RKO (cell line): ENCODE results near the gene F2R.
A peak's percentile ranks its signal among the peaks of the same experiment; 100 is the strongest.
"Not testable (repeated sequence)": the region's sequence is repeated elsewhere in the genome, so short reads cannot be mapped to it uniquely, and the experiment has no call there.

ENCODE experiments used
- DNase-seq: peaks from one replicate; pipeline ENCODE4 v3.0.0-alpha.2; 2016; ENCODE audit warnings: low spot score

Gene F2R

DNA sequence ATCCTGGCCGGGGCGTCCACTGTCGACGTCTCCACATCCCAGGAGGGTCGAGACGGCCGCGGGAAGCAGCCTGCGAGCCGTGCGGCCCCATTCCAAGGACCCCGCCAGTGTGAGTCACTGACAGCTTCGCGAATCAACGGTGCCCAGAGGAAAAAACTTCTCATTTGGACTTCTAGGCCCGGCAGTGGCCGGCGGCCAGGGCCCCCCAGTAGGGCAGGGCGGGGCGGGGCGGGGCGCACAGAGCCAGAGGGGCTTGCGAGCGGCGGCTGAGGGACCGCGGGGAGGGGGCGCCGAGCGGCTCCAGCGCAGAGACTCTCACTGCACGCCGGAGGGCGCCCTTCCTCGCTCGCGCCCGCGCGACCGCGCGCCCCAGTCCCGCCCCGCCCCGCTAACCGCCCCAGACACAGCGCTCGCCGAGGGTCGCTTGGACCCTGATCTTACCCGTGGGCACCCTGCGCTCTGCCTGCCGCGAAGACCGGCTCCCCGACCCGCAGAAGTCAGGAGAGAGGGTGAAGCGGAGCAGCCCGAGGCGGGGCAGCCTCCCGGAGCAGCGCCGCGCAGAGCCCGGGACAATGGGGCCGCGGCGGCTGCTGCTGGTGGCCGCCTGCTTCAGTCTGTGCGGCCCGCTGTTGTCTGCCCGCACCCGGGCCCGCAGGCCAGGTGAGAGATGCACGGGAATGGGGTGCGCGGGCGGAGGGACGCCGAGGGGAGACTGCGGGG, at the start of gene F2R:
Gene F2R (plus strand): TSS at position 391 of the 720 bp plus-strand sequence. CDS start 182 bp downstream, at position 573.
- DNase-seq = peak; percentile 26

DNA sequence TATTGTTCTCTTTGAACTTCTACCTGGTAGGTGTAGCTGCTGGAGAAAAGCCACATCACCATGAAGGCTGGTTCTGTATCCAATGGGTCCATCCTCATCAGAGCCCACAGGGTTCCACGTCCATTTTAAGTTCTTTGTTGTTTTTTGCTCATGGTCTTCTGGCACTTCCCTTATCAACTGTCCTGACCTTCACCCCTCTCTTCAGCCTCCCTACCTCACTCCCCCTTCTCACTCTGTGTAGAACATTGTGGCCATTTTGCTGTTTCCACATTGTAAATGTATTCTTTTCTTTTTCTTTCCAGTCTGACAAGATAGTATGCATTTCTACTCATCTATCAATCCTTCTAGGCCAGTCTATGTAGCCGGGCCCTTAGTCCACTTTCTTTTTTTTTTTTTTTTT, 48.4 kb upstream of the F2R start:
- DNase-seq = no peak

DNA sequence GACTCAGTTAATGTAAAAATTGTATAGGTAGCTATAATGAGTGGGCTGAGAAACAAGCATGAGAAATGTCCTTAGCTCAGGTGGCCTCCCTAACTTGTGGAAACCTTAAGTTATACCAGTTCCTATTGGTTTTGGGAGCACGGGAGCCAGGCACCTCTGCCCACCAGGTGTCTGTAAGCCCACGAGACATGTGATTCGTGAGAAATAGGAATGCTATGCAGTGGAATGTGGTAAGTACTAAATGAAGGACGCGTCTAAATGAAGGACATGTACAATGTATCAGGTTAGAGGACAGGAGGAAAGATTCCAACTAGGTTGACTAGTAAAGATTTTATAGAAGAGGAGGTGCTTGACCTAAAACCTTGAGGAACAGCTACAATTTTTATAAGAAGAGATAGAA, 46.7 kb upstream of the F2R start:
- DNase-seq = no peak

DNA sequence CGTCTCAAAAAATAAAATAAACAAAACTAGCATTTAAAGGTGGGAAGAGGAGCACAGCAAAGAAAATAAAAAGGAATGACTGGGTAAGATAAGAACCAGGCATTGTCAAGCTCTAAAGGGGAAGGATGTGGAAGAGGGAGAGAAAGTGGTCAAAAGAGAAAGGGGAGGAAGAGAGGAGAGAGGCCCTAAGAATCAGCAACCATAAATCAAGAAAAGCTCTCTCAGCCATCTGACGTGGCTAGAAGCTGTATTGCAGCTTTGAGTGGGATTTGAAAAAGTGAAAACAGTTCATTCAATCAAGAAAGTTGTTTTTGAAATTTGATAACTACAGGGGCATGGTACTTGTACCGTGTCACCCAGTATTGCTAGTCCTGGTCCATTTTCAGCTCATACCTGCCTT, 45.4 kb upstream of the F2R start:
- DNase-seq = no peak

DNA sequence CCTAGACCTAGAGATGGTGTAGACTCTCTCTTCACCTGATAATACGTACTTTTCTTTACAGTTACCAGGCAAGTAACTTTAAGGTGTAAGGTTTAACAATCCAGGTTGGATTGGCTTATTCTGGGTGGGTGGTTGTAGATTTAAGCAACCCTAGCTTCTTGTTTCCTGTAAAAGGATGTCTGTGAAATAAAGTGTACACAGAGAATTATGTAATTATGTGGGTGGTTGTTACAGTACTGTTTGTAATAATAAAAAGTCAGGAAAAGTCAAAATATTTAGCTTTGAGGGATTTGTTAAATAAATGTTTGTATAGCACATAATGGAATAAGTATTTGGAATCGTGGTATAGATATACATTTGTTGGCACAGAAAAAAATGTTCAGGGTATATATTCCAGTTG, 43.7 kb upstream of the F2R start:
- DNase-seq = no peak

DNA sequence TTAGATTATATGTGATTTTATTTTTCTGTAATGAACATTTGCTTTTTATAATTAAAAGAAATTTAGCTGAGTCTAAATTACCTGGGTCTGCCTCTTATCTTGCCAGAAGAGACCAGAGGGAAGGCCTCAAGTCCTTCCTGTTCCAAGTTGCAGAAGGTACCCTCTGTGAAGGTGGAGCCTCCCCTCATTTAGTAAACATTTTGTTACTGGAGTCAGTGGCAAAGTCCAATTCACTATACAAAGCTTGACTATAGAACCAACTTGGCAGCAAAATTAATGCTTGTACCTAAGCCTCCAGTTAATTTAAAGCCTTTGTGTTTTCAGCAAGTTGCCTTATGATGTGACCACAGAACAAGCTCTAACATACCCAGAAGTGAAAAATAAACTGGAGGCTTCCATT, 42.8 kb upstream of the F2R start:
- no peak for DNase-seq

DNA sequence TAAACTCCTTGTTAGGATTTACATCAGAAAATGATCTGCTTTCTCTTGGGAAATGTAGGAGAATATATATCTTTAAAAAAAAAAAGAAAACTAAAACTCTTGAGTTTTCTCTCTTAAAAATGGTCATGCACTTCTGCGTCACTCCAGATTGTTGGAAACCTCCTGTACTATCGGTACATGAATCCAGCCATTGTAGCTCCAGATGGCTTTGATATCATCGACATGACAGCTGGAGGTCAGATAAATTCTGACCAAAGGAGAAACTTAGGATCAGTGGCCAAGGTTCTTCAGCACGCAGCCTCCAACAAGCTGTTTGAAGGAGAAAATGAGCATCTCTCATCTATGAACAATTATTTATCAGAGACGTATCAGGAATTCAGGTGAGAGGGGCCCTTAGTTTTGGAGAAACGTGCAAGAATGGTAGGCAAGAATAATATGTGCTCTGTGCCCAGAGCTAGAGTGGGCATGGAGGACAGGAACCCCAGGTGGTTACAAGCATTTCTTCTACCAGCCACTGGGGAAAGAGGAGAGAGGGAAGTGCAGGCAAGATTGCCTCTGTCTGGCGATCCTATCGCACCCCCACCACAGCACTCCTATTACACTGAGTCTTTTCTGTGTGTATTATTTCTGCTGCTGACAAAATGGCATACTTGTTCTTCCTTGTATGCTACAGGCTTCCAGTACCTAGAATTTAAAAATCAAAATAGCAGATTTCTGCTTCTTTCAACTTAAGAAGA, 41.4 kb upstream of the F2R start:
- DNase-seq = no peak

DNA sequence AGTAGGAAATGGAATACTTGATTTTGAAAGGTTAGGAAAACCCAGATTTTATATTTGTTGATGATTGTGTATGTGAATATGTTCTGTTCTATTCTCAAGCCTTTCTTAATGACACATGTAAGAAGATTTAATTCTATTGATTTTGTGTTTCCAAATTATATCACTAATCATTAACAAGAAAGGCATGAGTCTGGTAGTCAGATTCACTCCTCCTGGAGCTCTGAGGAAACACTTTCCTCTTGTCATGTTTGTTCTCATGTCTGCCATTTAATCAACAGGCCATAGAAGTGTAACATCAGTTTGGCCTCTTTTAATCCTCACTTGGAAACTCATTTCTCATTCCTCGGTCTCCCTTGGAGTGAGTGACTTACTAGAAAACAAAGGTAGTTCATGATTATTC, 40.6 kb upstream of the F2R start:
- DNase-seq = no peak

DNA sequence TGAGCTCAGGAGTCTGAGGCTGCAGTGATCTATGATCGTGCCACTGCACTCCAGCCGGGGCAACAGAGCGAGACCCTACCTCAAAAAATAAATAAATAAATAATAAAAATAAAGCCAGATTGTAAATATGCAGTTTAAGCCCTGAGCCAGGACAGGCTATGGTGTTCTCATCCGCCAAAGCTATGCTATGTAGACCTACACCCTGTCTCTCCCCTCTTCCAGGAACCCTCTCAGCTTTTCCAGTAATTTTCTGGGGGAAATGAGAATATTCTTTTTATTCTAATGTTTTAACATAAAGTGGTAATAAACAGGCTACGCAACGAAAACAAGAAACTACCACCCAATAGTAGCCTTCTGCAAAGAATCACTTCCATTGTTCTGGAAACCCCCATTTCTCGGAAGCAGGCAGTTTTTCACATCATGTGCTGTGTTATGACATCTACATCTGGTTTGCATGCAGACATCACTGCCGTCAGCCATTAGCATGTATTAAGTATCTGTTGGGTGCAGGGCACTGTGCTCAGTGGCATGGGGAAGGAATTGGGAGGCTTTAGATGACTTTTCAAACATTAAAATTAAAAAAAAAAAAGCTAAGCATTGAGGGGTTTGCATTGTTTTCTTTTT, 38.0 kb upstream of the F2R start:
- no peak for DNase-seq

DNA sequence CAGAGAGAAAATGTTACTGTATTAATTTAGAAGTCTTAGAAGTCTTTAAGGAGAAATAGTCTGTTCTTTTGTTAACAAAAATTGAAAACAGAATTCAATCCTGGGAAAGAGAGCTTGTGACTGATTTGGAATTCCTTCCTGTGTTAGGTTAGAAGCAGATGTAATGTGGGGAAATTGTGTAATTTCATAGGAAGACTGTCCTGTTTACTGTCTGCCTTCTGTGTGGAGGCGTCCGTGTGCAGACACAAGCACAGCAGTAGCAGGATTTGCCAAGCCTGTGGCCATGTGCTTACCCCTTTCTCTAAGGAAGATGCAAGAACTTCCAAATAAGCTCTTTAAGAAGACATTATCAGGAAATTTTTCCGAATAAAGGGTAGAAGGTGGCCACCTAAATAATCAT, 36.7 kb upstream of the F2R start:
- DNase-seq = no peak

DNA sequence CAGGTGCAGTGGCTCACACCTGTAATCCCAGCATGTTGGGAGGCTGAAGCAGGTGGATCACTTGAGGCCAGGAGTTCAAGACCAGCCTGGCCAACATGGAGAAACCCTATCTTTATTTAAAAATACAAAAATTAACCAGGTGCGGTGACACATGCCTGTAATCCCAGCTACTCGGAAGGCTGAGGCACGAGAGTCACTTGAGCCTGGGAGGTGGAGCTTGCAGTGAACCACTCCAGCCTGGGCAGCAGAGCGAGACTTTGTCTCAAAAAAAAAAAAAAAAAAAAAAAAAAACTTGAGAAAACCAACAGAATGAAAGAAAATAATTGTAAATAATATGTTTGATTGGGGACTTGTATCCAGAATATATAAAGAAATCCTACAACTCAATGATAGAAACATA, 35.1 kb upstream of the F2R start:
- not testable (repeated sequence) for DNase-seq

DNA sequence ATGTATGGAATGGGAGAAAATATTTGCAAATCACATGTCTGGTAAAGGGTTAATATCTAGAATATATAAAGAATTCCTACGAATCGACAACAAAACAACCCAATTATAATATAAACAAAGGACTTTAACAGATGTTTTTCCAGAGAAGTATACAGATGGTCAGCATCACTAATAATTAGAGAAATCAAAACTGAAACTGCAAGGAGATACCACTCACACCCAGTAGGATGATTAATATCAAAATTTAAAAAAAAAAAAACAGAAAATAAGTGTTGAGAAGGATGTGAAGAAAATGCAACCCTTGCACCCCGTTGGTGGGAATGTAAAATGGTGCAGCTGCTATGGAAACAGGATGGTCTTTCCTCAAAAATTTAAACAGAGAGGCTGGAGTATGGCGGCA, 34.6 kb upstream of the F2R start:
- no peak for DNase-seq

DNA sequence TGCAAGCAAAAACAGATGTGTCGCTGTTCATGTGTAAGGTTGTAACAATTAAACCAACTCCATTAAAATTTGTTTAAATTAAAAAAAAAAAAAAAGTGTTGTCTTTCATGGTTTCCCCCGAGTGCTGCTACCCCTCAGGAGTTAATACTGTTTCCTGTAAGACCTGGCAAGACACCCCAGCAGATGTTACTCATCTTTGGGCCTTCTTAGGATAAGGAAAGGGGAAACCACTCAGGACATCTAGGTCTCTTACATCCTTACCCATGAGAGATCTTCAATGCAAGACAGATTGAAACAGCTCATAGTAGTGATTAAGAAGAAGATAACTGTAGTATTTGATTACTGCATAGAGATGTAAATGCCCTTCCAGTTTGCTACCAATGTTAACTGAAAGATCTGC, 33.5 kb upstream of the F2R start:
- DNase-seq = no peak

DNA sequence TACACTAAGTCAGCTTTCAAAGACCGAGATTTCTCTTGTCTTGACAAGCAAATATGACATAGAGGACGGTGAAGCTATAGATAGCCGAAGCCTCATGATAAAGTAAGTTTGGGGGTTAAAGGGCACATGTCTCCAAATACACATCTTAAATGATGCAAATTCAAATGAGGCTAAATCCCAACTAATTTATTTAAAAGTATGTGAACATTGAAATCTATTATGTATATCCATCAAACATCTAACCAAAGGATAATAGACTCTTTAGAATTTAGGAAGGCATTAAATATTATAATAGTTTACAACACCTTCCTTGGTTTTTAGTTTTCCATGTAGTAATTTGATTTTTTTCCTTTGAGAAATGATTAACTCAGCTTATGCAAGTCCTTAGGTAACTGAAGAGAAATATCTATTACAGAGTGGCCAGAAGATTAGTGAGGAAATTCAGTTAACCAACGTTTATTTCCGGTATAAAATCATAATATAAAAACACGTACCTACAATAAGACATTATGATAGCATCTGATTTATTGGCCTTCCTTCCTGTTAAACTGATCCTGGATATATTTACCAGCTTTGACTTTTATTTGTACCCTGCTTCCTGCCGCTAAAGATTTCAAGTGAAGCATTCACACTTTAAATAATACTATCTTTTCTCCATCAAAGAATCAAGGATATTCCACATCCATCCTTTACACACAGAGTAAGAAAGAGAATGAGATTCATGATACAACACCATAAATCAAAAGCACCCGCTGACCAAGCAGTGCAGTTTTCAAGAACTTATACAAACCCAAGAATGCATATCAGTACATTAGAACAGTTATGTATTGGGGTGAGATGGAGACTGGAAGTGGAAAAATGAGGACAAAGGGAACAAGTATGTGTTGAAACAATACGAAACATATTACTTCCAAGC, 31.9 kb upstream of the F2R start:
- DNase-seq = no peak

DNA sequence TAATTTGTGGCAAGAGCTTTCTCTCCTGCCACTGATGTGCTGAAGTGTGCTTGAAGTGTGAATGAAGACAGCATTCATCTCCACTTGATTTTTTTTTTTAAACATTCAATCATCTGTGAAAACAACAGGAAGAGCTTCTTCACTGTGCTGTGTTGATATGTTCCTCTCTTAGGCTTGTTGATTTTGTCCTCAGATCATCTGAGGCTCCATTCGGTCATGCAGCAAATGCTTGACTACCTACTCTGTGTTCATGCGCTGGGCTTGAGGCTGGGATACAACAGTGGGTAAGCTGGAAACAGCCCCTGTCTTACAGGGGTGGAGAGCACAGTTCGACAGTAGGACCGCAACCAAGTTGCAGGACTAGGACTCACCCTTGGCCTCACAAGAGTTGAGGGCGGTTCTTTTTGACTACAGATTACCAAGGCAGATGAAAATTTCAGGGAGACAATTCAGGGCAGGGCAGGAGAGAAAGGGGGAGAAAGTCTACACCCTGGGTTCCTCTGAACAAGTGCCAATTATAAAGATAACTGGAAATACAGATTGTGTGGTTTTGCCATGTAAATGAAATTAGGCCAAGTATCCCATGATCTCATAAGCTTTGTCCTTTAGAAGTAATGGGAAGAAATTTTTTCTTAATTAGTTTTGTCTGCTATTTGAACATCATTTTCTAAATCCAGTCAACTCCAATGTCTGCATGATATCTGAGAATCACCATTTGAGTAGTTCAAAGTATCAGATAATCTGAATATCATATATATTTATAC, 31.0 kb upstream of the F2R start:
- no peak for DNase-seq

DNA sequence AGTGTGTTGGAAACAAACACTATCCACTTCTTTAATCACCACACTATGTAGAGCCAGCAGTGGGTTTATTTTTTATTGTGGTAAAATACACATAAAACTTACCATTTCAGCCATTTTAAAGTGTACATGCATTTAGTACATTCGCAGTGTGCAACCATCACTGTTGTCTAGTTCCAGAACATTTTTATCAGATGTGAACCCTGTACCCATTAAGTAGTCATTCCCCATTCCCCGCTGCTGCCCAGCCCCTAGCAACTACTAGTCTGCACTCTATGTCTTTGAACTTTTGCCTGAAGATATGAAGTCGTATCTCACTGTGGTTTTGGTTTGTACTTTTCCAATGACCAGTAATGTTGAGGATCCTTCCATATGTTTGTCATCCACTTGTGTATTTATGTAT, 30.2 kb upstream of the F2R start:
- no peak for DNase-seq

DNA sequence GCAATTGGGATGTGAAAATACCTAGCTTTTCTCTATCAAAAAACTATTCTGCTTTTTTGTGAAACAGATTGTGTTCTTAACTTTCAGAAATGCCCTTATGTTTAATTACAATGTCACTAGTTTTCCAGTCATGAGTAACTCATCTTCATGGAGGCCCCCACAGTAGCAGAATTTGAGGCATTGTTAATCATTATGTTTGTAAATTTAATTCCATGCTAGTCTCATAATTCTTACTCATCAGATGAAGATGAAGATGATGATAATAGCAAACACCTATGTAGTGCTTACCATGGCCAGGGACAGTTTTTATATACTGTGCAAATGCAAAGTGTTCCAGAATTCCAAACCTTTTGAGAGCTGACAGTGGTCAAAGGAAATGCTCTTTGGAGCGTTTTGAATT, 27.7 kb upstream of the F2R start:
- no peak for DNase-seq

DNA sequence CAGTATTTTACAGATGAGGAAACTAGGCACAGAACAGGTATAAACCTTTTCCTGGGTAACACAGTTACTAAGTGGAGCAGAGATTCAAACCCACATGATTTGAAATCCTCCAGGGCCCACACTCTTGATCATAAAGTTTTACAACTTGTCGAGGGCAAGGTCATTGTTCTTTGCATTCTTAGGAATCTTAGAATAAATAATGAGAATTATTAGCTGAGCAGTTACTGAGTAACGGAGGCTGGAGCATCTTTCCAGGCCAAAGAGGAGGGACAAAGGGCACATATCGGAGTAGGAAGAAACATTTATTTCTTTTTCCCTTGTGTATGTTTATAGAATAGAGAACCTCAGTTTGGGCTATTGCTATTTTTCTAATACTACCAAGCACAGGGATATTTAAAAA, 27.1 kb upstream of the F2R start:
- no peak for DNase-seq

DNA sequence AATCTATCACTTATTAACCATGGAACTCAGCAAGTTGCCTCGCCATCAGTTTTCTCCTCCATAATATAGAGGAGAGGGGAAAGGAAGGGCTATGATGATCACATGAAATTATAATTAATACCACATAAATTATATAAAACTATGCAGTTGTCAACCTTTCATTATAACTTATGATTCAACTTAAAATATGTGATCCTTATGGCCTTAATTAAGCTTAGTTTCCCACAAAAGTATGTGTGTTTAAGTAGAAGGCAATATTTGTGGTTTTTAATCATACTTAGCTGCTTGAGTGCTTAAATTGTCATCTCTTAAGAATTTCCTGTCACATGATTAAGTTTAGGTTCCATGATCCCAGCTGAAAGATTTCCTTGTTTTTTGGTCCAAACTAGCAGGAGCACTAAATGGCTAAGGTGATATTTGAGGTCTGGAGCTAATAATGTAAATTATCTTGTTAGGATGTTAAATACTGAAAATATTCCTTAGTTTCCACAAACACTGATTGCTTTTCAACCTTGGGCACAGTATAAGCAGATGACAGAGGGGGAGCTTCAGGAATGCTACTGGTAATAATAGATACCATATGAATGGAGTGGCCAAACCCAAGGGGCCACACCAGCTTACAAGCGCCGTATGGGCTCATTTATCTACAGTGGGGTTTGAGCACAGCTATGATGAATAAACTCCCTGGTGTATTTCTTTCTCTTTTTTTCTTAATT, 26.4 kb upstream of the F2R start:
- DNase-seq = peak; percentile 82

DNA sequence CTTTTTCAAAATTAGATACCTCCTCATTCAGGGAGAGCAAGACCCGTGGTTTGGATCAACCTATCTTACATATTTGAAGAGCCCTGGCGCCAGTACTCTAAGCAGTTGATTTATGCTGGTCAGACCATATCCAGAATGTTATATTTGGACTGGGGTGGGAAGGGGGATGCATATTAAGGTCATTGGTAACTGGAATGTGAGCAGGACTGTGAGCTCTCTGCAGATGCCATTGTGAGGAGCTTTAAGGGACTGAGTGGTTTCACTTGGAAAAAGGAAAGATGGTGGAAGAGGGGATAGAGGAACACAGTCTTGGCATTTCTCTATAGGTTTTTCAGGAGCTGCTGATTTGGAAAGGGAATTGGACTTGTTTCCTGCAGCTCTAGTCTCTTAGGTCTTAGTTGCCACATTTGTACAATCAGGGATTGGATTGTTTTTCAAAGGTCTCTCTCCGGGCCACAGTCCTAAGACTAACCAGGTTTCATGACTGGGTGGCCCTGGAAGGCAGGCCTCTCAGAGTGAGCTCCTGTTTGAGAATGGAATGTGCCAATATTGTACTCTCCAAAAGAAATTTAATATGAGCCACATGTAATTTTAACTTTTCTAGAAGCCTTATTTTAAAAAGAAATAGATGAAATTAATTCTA, 25.8 kb upstream of the F2R start:
- no peak for DNase-seq
